ENCODE measurements around the gene PPIL6.

DNA sequence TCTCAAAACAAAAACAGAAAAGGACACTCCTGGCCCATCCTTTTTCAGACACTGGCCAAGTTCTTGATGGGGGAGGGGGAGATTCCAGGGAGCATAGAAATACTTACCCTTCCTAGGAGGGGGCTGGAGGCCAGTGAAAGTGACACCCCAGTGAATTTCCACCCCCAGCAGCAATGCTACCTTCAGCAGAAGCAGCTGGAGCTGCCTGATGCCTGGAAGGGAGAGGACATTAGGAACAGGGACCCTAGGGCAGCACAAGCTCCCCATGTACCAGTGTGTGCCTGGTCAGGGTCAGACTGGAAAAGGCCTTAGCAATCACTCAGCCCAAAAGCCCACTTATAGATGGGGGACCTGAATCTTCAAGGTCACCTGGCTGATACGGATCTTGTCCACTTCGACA, 12.7 kb upstream of the PPIL6 start:
- no peak for TF ChIP-seq POLR2AphosphoS5 (IDR thresholded peaks at IDR 0.05; ENCODE audit: low read depth, low read length)
- no peak for TF ChIP-seq TAF1 (IDR thresholded peaks at IDR 0.05; ENCODE audit: low read depth, low read length)
- no peak for TF ChIP-seq POLR2A (IDR thresholded peaks at IDR 0.05; ENCODE audit: low read depth, low read length)
- no peak for TF ChIP-seq PAX5 (IDR thresholded peaks at IDR 0.05; ENCODE audit: insufficient read depth, low read length, severe bottlenecking)

Data from GM12891 (cell line).